ENCODE measurements around the gene SSC5D. TPM values are rescaled to one million over a fixed set of nuclear protein-coding genes. Genes with fewer than 3 reads are reported as not detected.

The SSC5D gene
- total and polyA plus RNA-seq, 9 of the 15 experiments (the other 6 are each of a cell fraction or from before 2014, with no cell fraction given), result 0.04 to 0.71 (median 0.14) TPM; not detected in 2

GRCh38 chr19:55476100-55476775 is 12.0 kb upstream of the SSC5D start, which contains the start of gene ZNF628:
Gene ZNF628 (plus strand): TSS chr19:55476617. CDS start chr19:55479911, 3,294 bp downstream.
- Histone ChIP-seq H3K4me1 (replicated peaks in 1 of 2; ENCODE audit: control insufficient read depth in 2 of 2, insufficient read depth in 2 of 2, low read length in 2 of 2) (peaks cover 27 to 57% of the 10 kb centered on the region in 2 experiments), H3K9ac (ENCODE audit: insufficient read depth in 1 of 2, low read depth in 2 of 2, low read length in 2 of 2) (peak within 1 kb of the TSS; percentile 75 to 86)
- in situ Hi-C loops (cut with MboI), result no loop called here
- TF ChIP-seq ELF2 (CRISPR knock-in tag; IDR thresholded peaks at IDR 0.05), result peak; percentile 25; the same call in 1 of the 2 replicates
- no peak for TF ChIP-seq KLF16 (IDR thresholded peaks at IDR 0.05)
- TF ChIP-seq RB1 (IDR thresholded peaks at IDR 0.05; ENCODE audit: low read depth), result peak; percentile 22
- TF ChIP-seq ZFP30 (CRISPR knock-in tag; IDR thresholded peaks at IDR 0.05; ENCODE audit: borderline replicate concordance), result no peak
- no peak for TF ChIP-seq ZNF311 (CRISPR knock-in tag; IDR thresholded peaks at IDR 0.05)
- TF ChIP-seq ETS1 (conservative IDR thresholded peaks at IDR 0.05; ENCODE audit: control insufficient read depth, low read depth, low read length), result peak; percentile 94
- no peak for TF ChIP-seq CREBBP (IDR thresholded peaks at IDR 0.05; ENCODE audit: low read depth, low read length)
- no peak for TF ChIP-seq PHTF2 (CRISPR knock-in tag; IDR thresholded peaks at IDR 0.05)
- no peak for TF ChIP-seq SRSF7 (optimal IDR thresholded peaks at IDR 0.05; ENCODE audit: low read depth, low read length)
- no peak for TF ChIP-seq FUS (optimal IDR thresholded peaks at IDR 0.05; ENCODE audit: low read depth, low read length)
- peak; percentile 22; the same call in 1 of the 2 replicates for TF ChIP-seq TCF7 (IDR thresholded peaks at IDR 0.05; ENCODE audit: borderline replicate concordance)
- peak in 1 of 2 experiments; percentile 28; a peak in 1 of 4 replicates for TF ChIP-seq TRIM24 (IDR thresholded peaks at IDR 0.05)
- no peak for TF ChIP-seq JUNB (CRISPR knock-in tag; conservative IDR thresholded peaks at IDR 0.05)
- TF ChIP-seq U2AF1 (optimal IDR thresholded peaks at IDR 0.05; ENCODE audit: low read depth, low read length), result no peak
- no peak for TF ChIP-seq ZHX1 (conservative IDR thresholded peaks at IDR 0.05; ENCODE audit: low read length)
- peak; percentile 56 for TF ChIP-seq TBP (optimal IDR thresholded peaks at IDR 0.05; ENCODE audit: low read depth, low read length)
- TF ChIP-seq POLR2A (conservative IDR thresholded peaks at IDR 0.05), result peak; percentile 70
- TF ChIP-seq ZNF282 (CRISPR knock-in tag; IDR thresholded peaks at IDR 0.05), result 0 out of 2 replicates have a peak, but pooled peaks have one; percentile 24
- TF ChIP-seq SMARCB1 (IDR thresholded peaks at IDR 0.05; ENCODE audit: insufficient read length, low read depth), result no peak
- TF ChIP-seq SMARCC2 (IDR thresholded peaks at IDR 0.05; ENCODE audit: low read depth), result no peak
- TF ChIP-seq ZNF146 (CRISPR knock-in tag; IDR thresholded peaks at IDR 0.05; ENCODE audit: unreplicated experiment), result no peak
- peak in 1 of 2 experiments; percentile 82; a peak in 2 of 3 replicates for TF ChIP-seq CBX3 (IDR thresholded peaks at IDR 0.05; ENCODE audit: borderline replicate concordance in 1 of 2, low read length in 2 of 2)

More at GRCh38 chr19:55476100-55476775, 12.0 kb upstream of the SSC5D start, which contains the start of gene ZNF628:
- Histone ChIP-seq H3K4me3 (peak within 1 kb of the TSS; percentile 61), H3K36me3 (ENCODE audit: control insufficient read depth, insufficient read depth, low read length) (peaks cover 8% of the 10 kb centered on the region), H3K27ac (ENCODE audit: extremely low read depth, low read depth, low read length) (peak within 1 kb of the TSS; percentile 77), H3K27me3 (ENCODE audit: control insufficient read depth in 2 of 2, insufficient read depth in 2 of 2, low read length in 2 of 2) (no peaks in the 10 kb centered on the region), H2AFZ (ENCODE audit: low read depth, low read length) (peak within 1 kb of the TSS; percentile 93), H3K9me3 (replicated peaks; ENCODE audit: control insufficient read depth, insufficient read depth, low read depth, low read length) (no peaks in the 10 kb centered on the region), H4K20me1 (replicated peaks; ENCODE audit: control insufficient read depth, insufficient read depth, low read length) (no peaks in the 10 kb centered on the region), H3K9me1 (ENCODE audit: control insufficient read depth, insufficient read depth, low read length) (no peaks in the 10 kb centered on the region), H3K4me2 (ENCODE audit: insufficient read depth, low read length) (peak within 1 kb of the TSS; percentile 92), H3K79me2 (ENCODE audit: control insufficient read depth, insufficient read depth, low read length) (peaks cover 20% of the 10 kb centered on the region)
- CTCF ChIA-PET (ENCODE audit: low intra/inter-chr PET ratio), result no interaction called here
- ATAC-seq (peak; percentile 95), FAIRE-seq (peak; percentile 89), DNase-seq (ENCODE audit: extremely low read depth in 1 of 4, low spot score in 3 of 4) (peak; percentile 92 to 100 (median 94))
- BruUV-seq (replicated peaks), result TSS peak; percentile 77
- intact Hi-C loops (cut with micrococcal nuclease), result no loop called here
- POLR2A ChIA-PET, result interaction anchor here (0.6 to 3.2 kb wide), 15 partner anchors 9 to 1875 kb away, joined by 3 to 30 read pairs (median 3); partner anchors contain the start of genes ISOC2, NAT14 and UBE2S
- WGBS (ENCODE audit: insufficient coverage, low coverage, missing lambda C conversion rate), result 0% methylated on average over 35 of the region's 61 CpGs
